HCT116 (cell line): ENCODE measurements around the gene TMPRSS9. TPM values are rescaled to one million over a fixed set of nuclear protein-coding genes. Genes with fewer than 3 reads are reported as not detected.

Source experiments
- ATAC-seq: fragments of 200-7000 bp; cut with Tn5 transposase; 2 replicates; pipeline ENCODE4 v1.9.1; 2020; ENCODE audit warnings: mild to moderate bottlenecking, moderate library complexity
- BruUV-seq: library from RNA; stranded (reverse); fragments of 400-500 nt; replicated peaks from 2 replicates; lab custom pipeline; 2021; lab: Mats Ljungman, UMichigan
- CTCF ChIA-PET: fragments of 300-600 bp; sonication (Branson Sonifier 250); formaldehyde crosslinking; loops from one replicate; lab custom pipeline; 2021; ENCODE audit warnings: antibody characterized with exemption; lab: Charles Lee
- POLR2A ChIA-PET: fragments of 300-600, 350-600 bp; sonication (Branson Sonifier 250); formaldehyde crosslinking; loops from one replicate; lab custom pipeline; 2021; ENCODE audit warnings: antibody characterized with exemption; lab: Charles Lee
- RAD21 ChIA-PET, 2 experiments: fragments of 300-600 bp; sonication (Branson Sonifier 250); formaldehyde crosslinking; loops; one replicate each; lab custom pipeline; 2023; ENCODE audit warnings: low total read pairs in 2 of 2; ENCODE audit not compliant: uncharacterized antibody in 2 of 2, unreplicated experiment in 2 of 2, low non-redundant PET in 1 of 2; lab: Charles Lee
- DNase-seq: peaks from one replicate; pipeline ENCODE4 v3.0.0-alpha.2; 2010; ENCODE audit warnings: low read depth, low spot score
- H2AFZ ChIP-seq: fragments of 200-600 bp; shearing (Covaris generic), sonication (generic); 2 replicates; pipeline ENCODE4 v1.6.1; 2017; ENCODE audit warnings: low read depth, mixed run types, mixed read lengths, antibody characterized with exemption, low read length; ENCODE audit not compliant: poor library complexity, severe bottlenecking
- H3K27ac ChIP-seq: 2 replicates; pipeline ENCODE4 v1.5.1; 2012; ENCODE audit warnings: low read depth, low read length
- H3K27me3 ChIP-seq: fragments of 200-600 bp; sonication (generic); 2 replicates; pipeline ENCODE4 v1.6.1; 2016; ENCODE audit warnings: mixed run types, low read length, mixed read lengths; ENCODE audit not compliant: insufficient read depth
- H3K36me3 ChIP-seq, 2 experiments: fragments of 200-500 bp in 1 of 2; fragments of 200-600 bp in 1 of 2; sonication (Bioruptor generic) in 1 of 2; sonication (generic) in 1 of 2; 2 replicates each; pipeline versions ENCODE4 v1.5.1 to v1.6.1; 2014 to 2016; ENCODE audit warnings: low read length in 2 of 2, inconsistent platforms in 1 of 2, mixed read lengths in 1 of 2, mixed run types in 1 of 2; ENCODE audit not compliant: insufficient read depth in 2 of 2, control insufficient read depth in 1 of 2
- H3K4me1 ChIP-seq, 2 experiments: fragments of 200-600 bp in 1 of 2; sonication (generic) in 1 of 2; 2 replicates each; pipeline versions ENCODE4 v1.5.1 to v1.6.1; 2012 to 2017; ENCODE audit warnings: low read length in 2 of 2, inconsistent platforms in 1 of 2, mild to moderate bottlenecking in 1 of 2, mixed read lengths in 1 of 2, mixed run types in 1 of 2, moderate library complexity in 1 of 2; ENCODE audit not compliant: insufficient read depth in 2 of 2, control insufficient read depth in 1 of 2
- H3K4me2 ChIP-seq: fragments of 200-600 bp; sonication (generic); 2 replicates; pipeline ENCODE4 v1.6.1; 2017; ENCODE audit warnings: mixed run types, low read length, mixed read lengths
- H3K4me3 ChIP-seq, 2 experiments: fragments of 200-600 bp in 1 of 2; sonication (generic) in 1 of 2; replicated peaks in 1 of 2; 2 replicates each; pipeline ENCODE4 v1.5.1; 2011 to 2016; ENCODE audit warnings: low read length in 2 of 2, control low read depth in 1 of 2, low read depth in 1 of 2, mild to moderate bottlenecking in 1 of 2, mixed read lengths in 1 of 2, mixed run types in 1 of 2
- H3K79me2 ChIP-seq: fragments of 200-600 bp; sonication (generic); 2 replicates; pipeline ENCODE4 v1.6.1; 2017; ENCODE audit warnings: mild to moderate bottlenecking, mixed run types, low read length, moderate library complexity, mixed read lengths; ENCODE audit not compliant: insufficient read depth
- H3K9ac ChIP-seq: fragments of 200-600 bp; sonication (generic); 2 replicates; pipeline ENCODE4 v1.6.1; 2016; ENCODE audit warnings: low read length, mixed read lengths
- H3K9me2 ChIP-seq: fragments of 200-600 bp; sonication (generic), shearing (Covaris generic); 2 replicates; pipeline ENCODE4 v1.6.1; 2017; ENCODE audit warnings: mixed run types, mild to moderate bottlenecking, moderate library complexity; ENCODE audit not compliant: insufficient read depth
- H3K9me3 ChIP-seq, 2 experiments: fragments of 200-500 bp in 1 of 2; fragments of 200-600 bp in 1 of 2; sonication (Bioruptor generic) in 1 of 2; sonication (generic) in 1 of 2; 2 replicates each; pipeline ENCODE4 v1.6.1; 2014 to 2017; ENCODE audit warnings: low read length in 2 of 2, mixed read lengths in 2 of 2, inconsistent platforms in 1 of 2, low read depth in 1 of 2, mild to moderate bottlenecking in 1 of 2, mixed run types in 1 of 2, moderate library complexity in 1 of 2; ENCODE audit not compliant: control insufficient read depth in 1 of 2, insufficient read depth in 1 of 2
- H4K20me1 ChIP-seq: fragments of 200-600 bp; sonication (generic), shearing (Covaris generic); 2 replicates; pipeline ENCODE4 v1.6.1; 2017; ENCODE audit warnings: mixed run types, mild to moderate bottlenecking, moderate library complexity; ENCODE audit not compliant: insufficient read depth
- CBX3 ChIP-seq: IDR thresholded peaks from 2 replicates; pipeline ENCODE4 v1.6.1; 2012; ENCODE audit warnings: low read depth
- EZH2 ChIP-seq: fragments of 200-600 bp; sonication (generic); IDR thresholded peaks from 2 replicates; pipeline ENCODE4 v1.6.1; 2017; ENCODE audit warnings: antibody characterized with exemption, mixed run types
- FOSL1 ChIP-seq: IDR thresholded peaks from 2 replicates; pipeline ENCODE4 v1.6.1; 2012; ENCODE audit warnings: low read depth
- JUND ChIP-seq: IDR thresholded peaks from 2 replicates; pipeline ENCODE4 v1.6.1; 2012
- POLR2A ChIP-seq: IDR thresholded peaks from 2 replicates; pipeline ENCODE4 v1.7.0; 2011; ENCODE audit warnings: borderline replicate concordance; ENCODE audit not compliant: insufficient read depth, insufficient read length; ENCODE audit errors: extremely low read depth
- POLR2AphosphoS5 ChIP-seq: IDR thresholded peaks from 2 replicates; pipeline ENCODE4 v1.6.1; 2011; ENCODE audit warnings: mild to moderate bottlenecking, low read depth, low read length, moderate library complexity
- RAD21 ChIP-seq: IDR thresholded peaks from 2 replicates; pipeline ENCODE4 v1.6.1; 2012; ENCODE audit warnings: low read depth, mild to moderate bottlenecking
- SRF ChIP-seq: IDR thresholded peaks from 2 replicates; pipeline ENCODE4 v1.6.1; 2012; ENCODE audit warnings: low read depth
- TCF7L2 ChIP-seq: IDR thresholded peaks from 2 replicates; pipeline ENCODE4 v1.7.0; 2011; ENCODE audit warnings: borderline replicate concordance, inconsistent platforms; ENCODE audit not compliant: insufficient read depth, insufficient read length; ENCODE audit errors: extremely low read depth
- YY1 ChIP-seq: IDR thresholded peaks from 2 replicates; pipeline ENCODE4 v1.6.1; 2011; ENCODE audit warnings: low read length, low read depth, moderate library complexity, mild to moderate bottlenecking; ENCODE audit not compliant: insufficient replicate concordance; ENCODE audit errors: extremely low read depth
- ZFX ChIP-seq: fragments of 450-650 bp; IDR thresholded peaks from 2 replicates; pipeline ENCODE4 v1.6.1; 2017
- intact Hi-C: fragments of 100-400 bp; cut with micrococcal nuclease; formaldehyde crosslinking; loops from 2 replicates; pipeline ENCODE4 v1.10.0; 2022
- total RNA-seq: library from RNA; stranded (reverse); gene quantifications from one replicate; pipeline ENCODE4 v1.2.1, GENCODE V29; 2021; ENCODE audit not compliant: unreplicated experiment
- TF ChIP-seq, protein P1 (sequence below): IDR thresholded peaks from 2 replicates; pipeline ENCODE4 v1.6.1; 2012; ENCODE audit warnings: low read depth
- TF ChIP-seq, protein P2 (sequence below): IDR thresholded peaks from 2 replicates; pipeline ENCODE4 v1.6.1; 2012

The TMPRSS9 gene
- total RNA-seq, 1 experiment from 2014 or later: not detected

DNA sequence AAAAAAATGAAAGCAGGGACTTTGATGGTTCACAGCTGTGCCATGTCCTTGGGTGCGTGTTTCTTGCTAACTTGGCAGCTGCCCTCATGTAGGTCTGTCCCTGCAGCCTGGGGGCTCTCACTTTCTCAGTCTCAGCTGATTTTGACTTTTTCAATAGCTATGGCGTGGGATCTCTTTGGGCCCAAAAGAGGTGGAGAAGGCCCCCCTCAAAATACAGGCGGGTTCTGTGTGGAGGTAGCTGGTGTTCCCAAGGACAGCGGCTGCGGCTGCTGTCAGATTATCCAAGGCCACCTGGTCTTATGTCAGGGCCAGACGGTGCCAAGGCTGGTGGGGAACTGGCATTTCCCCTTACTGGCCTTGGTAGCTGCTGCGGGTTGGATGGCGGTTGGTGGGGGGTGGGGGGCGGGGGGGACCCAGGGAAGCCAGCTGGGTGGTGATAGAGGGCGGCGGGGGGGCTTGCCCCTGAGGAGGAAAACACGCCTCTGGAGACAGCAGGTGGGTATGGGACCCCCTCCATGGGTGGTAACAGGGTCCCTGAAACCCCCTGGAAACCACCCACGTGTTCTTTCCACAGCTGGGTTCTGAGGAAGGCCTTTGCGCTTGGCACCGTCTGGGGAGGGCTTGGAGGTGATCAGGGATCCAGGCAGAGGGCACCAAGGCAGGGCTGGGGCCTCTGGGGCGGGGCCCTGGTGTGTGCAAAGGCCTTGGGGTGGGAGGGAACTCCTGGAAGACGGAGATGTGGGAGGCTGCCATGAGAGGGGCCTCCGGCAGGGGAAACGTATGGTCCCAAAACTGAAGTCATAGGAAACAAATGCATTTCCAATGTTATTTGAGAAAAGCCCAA, 63.2 kb downstream of the TMPRSS9 start:
- Histone ChIP-seq H3K79me2 (peaks cover 49% of the 10 kb centered on the region), H3K9ac (no peak overlapping the region), H3K27ac (no peak overlapping the region), H3K9me2 (no peaks in the 10 kb centered on the region), H3K4me2 (no peak overlapping the region), H3K4me1 (peaks cover 6 to 23% of the 10 kb centered on the region in 2 experiments; a peak in 3 of 4 replicates), H2AFZ (no peak overlapping the region), H3K36me3 (peaks cover 2 to 28% of the 10 kb centered on the region in 2 experiments; a peak in 2 of 4 replicates), H4K20me1 (peaks cover 5% of the 10 kb centered on the region; the same call in 1 of the 2 replicates), H3K4me3 (no peak overlapping the region), H3K9me3 (no peaks in the 10 kb centered on the region), H3K27me3 (no peaks in the 10 kb centered on the region)
- no peak for TF ChIP-seq JUND
- TF ChIP-seq FOSL1: no peak
- no peak for TF ChIP-seq TCF7L2
- TF ChIP-seq, protein P1, sequence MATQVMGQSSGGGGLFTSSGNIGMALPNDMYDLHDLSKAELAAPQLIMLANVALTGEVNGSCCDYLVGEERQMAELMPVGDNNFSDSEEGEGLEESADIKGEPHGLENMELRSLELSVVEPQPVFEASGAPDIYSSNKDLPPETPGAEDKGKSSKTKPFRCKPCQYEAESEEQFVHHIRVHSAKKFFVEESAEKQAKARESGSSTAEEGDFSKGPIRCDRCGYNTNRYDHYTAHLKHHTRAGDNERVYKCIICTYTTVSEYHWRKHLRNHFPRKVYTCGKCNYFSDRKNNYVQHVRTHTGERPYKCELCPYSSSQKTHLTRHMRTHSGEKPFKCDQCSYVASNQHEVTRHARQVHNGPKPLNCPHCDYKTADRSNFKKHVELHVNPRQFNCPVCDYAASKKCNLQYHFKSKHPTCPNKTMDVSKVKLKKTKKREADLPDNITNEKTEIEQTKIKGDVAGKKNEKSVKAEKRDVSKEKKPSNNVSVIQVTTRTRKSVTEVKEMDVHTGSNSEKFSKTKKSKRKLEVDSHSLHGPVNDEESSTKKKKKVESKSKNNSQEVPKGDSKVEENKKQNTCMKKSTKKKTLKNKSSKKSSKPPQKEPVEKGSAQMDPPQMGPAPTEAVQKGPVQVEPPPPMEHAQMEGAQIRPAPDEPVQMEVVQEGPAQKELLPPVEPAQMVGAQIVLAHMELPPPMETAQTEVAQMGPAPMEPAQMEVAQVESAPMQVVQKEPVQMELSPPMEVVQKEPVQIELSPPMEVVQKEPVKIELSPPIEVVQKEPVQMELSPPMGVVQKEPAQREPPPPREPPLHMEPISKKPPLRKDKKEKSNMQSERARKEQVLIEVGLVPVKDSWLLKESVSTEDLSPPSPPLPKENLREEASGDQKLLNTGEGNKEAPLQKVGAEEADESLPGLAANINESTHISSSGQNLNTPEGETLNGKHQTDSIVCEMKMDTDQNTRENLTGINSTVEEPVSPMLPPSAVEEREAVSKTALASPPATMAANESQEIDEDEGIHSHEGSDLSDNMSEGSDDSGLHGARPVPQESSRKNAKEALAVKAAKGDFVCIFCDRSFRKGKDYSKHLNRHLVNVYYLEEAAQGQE: no peak
- no peak for TF ChIP-seq SRF
- no peak for TF ChIP-seq YY1
- TF ChIP-seq RAD21: no peak
- TF ChIP-seq ZFX: no peak
- no peak for TF ChIP-seq CBX3
- no peak for TF ChIP-seq EZH2
- TF ChIP-seq POLR2A: no peak
- TF ChIP-seq, protein P2, sequence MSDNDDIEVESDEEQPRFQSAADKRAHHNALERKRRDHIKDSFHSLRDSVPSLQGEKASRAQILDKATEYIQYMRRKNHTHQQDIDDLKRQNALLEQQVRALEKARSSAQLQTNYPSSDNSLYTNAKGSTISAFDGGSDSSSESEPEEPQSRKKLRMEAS: no peak
- TF ChIP-seq POLR2AphosphoS5: no peak
- intact Hi-C loops: no loop called here
- DNase-seq (no peak), ATAC-seq (no peak)
- BruUV-seq: no TSS peak
- ChIA-PET CTCF (no interaction called here), POLR2A (no interaction called here), RAD21 (no interaction called here)
